HG02938 (cell line): ENCODE measurements around the gene TEPSIN.

Source experiments
- ATAC-seq: cut with Tn5 transposase; IDR thresholded peaks from one replicate; pipeline ENCODE4 v1.9.1; 2021; ENCODE audit warnings: mild to moderate bottlenecking, moderate library complexity; ENCODE audit not compliant: unreplicated experiment

TEPSIN gene

GRCh38 chr17:81251094-81251708, 12.3 kb upstream of the TEPSIN start:
- no peak for ATAC-seq

GRCh38 chr17:81250286-81251093, 11.6 kb upstream of the TEPSIN start:
- no peak for ATAC-seq

- ATAC-seq: no peak
Measured at GRCh38 chr17:81249223-81250040, 10.6 kb upstream of the TEPSIN start.

GRCh38 chr17:81248649-81249048, 9.8 kb upstream of the TEPSIN start:
- no peak for ATAC-seq

- no peak for ATAC-seq
Measured at GRCh38 chr17:81247339-81247990, 8.6 kb upstream of the TEPSIN start.

GRCh38 chr17:81246679-81247338, 8.0 kb upstream of the TEPSIN start:
- no peak for ATAC-seq

- no peak for ATAC-seq
Measured at GRCh38 chr17:81246343-81246670, 7.5 kb upstream of the TEPSIN start.

- no peak for ATAC-seq
Measured at GRCh38 chr17:81245665-81246342, 6.9 kb upstream of the TEPSIN start.

- ATAC-seq: no peak
Measured at GRCh38 chr17:81245024-81245664, 6.3 kb upstream of the TEPSIN start.

- ATAC-seq: no peak
Measured at GRCh38 chr17:81244358-81245023, 5.6 kb upstream of the TEPSIN start.

- ATAC-seq: no peak
Measured at GRCh38 chr17:81243333-81243664, 4.4 kb upstream of the TEPSIN start.

GRCh38 chr17:81242421-81243332, 3.8 kb upstream of the TEPSIN start:
- ATAC-seq: no peak

- no peak for ATAC-seq
Measured at GRCh38 chr17:81241648-81242420, 3.0 kb upstream of the TEPSIN start.

- no peak for ATAC-seq
Measured at GRCh38 chr17:81241203-81241602, 2.3 kb upstream of the TEPSIN start.

- no peak for ATAC-seq
Measured at GRCh38 chr17:81240761-81241160, 1.9 kb upstream of the TEPSIN start.

GRCh38 chr17:81239714-81240555, 1.1 kb upstream of the TEPSIN start:
- ATAC-seq: no peak

- ATAC-seq: no peak
Measured at GRCh38 chr17:81238490-81238814, 403 bp downstream of the TEPSIN start.
